HG03558 (cell line): ENCODE measurements around the gene POFUT2.

Source experiments
- ATAC-seq: cut with Tn5 transposase; IDR thresholded peaks from one replicate; pipeline ENCODE4 v1.9.1; 2021; ENCODE audit warnings: moderate number of reproducible peaks; ENCODE audit not compliant: unreplicated experiment; ENCODE audit errors: extremely low read depth

POFUT2 gene

GRCh38 chr21:45228656-45229240 is 58.9 kb downstream of the POFUT2 start:
- no peak for ATAC-seq

- ATAC-seq, result no peak
Observed at GRCh38 chr21:45228171-45228641, 59.5 kb downstream of the POFUT2 start.

DNA sequence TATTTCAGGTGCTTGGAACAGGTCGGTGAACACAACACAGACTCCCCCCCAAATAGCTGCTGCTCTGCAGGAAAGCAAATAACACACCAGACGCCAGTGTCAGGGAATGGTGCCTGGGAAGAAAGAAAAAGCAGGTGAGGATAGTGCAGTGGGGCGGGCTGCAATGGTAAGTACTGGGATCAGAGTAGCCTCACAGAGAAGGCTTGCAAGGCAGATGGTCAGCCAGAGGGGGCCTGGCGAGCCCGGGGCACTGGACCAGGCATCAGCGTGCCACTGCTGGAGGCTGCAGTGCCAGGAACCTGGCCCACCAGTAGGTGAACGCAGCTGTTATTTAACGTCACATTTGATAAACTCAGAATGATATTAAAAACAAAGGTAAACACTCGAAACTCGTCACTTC is 60.0 kb downstream of the POFUT2 start:
- ATAC-seq, result no peak

DNA sequence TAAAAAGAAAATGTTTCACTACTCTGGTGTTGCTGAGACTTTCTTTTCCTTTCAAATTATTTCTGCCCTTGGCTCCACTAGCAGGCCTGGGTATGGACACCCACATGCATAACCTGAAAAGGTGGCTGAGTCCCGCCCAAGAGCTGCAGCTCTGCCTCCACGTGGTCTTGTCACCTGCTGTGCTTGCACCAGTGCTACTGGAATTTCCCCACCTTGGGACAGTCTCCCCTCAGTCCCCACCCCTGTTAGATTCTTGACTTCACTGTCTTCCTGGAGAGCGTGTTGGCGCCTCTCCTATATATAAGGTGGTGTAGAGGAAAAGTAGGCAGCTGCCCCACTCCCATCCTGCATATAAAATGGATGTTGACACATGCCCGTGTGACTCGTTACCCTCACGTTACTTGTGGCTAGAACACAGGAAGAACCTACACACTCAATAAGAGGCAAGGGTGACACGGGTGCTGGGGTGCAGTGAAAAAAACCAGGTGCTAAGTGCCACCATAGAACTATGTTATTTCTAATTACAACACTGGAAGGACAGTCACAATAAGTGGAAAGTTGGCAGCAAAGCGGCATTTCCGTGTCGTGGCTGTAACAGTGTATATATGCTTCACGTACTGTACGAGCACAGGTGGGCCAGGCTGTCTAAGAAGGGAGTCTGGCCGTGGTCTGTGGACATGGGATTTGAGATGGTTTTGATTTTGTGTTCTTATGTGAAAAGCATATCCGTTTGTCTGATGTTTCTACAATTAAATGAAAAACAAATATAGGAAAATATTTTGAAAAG is 61.0 kb downstream of the POFUT2 start:
- no peak for ATAC-seq

DNA sequence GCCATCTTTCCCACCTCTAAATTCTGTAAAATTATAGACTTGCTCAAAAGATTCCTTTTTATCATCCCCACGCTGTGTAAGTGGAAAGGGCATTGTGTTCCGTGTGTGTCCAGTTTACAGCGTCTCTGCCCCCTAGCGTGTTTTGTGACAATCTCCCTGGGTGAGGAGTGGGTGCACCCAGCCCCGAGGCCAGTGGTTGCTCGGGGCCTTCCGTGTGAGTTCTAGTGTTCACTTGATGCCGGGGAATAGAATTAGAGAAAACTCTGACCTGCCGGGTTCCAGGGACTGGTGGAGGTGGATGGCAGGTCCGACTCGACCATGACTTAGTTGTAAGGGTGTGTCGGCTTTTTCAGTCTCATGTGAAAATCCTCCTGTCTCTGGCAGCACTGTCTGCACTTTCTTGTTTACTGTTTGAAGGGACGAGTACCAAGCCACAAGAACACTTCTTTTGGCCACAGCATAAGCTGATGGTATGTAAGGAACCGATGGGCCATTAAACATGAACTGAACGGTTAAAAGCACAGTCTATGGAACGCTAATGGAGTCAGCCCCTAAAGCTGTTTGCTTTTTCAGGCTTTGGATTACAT is 61.9 kb downstream of the POFUT2 start:
- no peak for ATAC-seq

DNA sequence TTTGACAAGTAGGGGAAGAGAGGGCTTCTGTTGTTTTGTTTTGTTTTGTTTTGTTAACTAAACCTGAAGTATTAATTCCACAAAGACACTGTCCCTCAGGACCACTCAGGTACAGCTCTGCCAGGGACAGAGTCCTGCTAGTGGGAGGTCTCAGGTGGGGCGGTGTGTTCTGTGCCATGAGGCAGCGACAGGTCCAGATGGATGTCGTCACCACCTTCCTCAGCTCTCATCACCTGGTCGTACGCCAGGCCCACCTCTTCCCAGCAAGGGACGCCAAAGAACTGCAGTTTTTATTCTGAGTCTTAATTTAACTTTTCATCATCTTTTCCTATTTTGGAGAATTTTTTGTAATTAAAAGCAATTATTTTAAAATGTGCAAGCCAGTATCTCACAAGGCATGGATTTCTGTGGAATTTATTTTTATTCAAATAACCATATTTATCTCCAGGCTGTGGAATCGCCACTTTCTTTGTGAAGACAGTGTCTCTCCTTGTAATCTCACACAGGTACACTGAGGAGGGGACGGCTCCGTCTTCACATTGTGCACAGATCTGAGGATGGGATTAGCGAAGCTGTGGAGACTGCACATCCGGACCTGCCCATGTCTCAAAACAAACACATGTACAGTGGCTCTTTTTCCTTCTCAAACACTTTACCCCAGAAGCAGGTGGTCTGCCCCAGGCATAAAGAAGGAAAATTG is 62.5 kb downstream of the POFUT2 start:
- no peak for ATAC-seq

DNA sequence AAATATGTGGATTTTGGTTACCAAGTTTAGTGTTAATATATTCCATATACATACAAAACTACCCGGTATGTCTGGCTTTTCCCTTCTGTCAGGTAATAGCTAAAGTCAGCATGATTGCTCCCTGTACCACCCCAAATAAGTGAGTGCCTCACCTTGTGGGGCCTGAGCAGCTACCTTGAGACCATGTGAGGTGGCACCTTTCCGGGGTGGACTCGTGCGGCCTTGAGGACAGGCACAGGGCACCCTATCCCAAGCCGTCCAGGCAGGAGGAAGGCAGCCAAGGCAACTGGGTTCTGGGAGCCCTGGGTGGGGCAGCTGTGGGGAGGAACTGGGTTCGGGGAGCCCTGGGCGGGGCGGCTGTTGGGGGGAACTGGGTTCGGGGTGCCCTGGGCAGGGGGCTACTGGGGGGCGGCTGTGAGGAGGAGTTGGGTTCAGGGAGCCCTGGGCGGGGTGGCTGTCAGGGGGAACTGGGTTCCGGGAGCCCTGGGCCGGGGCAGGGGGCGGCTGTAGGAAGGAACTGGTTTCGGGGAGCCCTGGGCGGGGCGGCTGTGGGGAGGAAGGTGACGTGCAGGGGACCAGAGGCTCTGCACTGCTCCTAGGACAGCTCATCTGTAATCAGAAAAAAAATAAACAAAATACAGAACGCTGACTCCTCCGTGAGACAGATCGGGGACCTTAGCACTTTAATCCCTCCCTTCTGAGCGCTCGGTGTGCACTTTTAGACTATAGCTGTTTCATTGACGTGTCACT is 63.3 kb downstream of the POFUT2 start:
- no peak for ATAC-seq

DNA sequence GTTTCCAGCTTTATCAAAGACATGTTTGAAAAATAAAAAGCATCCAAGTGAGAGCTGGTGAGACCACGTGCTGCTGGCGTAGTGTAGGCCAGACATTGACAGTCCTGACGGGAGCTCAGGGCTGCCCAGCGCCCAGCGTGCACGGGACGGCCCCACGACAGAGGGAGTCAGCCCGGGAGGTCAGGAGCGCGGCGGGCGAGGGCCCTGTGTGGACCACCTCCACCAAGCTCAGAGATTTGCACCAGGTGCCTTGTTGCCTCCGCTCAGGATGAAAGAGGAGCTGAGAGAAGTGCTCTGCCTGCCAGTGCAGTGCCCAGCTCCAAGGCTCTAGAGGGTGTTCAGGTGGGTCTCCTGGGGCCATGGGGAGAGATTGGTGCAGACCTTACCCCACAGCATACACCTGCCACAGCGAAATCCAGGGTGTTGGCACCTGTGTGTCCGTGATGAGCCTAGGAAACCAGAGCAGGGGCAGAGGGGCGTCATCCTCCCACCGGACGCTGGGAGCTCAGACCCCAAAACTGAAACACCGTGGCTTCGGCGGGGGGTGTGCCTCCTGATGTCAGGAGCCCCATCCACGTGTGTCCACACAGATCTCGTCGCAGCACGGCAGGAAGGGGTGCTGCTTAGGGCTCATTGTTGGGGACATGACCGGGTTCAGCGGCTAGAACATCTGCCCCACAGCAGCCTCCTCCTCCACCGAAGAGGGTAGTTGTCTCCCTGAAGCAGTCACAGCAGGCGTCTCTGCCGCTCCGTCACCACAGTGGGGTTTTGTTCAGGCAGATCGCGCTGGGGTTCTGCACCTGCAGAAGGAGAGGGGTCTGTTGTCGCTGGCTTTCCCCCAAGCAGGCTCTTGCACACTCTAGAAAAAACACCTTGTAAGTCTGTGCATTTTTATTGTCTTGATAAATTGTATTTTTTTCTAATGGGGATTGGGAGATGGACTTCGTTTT is 64.2 kb downstream of the POFUT2 start:
- ATAC-seq, result no peak

GRCh38 chr21:45222001-45222400 is 65.7 kb downstream of the POFUT2 start:
- ATAC-seq, result no peak

GRCh38 chr21:45220714-45221490 is 66.8 kb downstream of the POFUT2 start:
- ATAC-seq, result no peak

DNA sequence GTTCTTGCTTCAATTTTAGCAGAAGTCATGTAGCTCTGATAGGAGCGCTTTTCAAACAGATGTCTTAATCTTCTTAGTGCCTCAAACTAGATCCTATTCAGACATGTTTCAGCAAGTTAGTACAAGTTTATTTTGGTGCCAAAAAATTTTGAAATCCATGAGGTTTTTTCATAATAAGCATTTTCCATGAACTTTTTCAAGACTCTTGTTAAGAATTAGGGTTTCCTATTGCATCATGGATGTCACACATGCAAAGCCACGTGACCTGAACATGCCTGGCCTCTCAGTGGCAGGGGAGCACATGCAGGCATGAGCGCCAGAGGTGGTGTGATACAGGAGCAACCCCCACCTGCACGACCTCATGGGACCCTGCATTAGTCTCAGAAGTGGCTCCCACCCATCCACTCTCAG is 67.6 kb downstream of the POFUT2 start:
- ATAC-seq, result no peak

DNA sequence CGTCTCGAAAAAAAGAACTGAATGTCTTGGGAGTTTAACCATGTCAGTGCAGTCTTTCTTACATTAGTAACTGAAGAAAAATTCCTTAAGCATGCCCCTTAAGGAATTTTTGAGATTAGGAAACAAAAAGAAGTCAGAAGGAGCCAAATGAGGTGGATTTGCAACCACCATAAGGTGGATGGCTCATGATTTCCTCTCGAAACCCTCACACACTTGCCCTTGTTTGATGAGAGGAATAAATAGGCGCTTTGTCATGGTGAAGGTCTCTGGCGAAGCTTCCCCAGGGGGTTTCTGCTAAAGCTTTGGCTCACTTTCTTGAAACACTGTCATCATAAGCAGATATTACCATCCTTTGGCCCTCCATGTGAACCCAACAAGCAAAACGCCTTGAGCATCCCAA is 68.2 kb downstream of the POFUT2 start:
- ATAC-seq, result no peak

DNA sequence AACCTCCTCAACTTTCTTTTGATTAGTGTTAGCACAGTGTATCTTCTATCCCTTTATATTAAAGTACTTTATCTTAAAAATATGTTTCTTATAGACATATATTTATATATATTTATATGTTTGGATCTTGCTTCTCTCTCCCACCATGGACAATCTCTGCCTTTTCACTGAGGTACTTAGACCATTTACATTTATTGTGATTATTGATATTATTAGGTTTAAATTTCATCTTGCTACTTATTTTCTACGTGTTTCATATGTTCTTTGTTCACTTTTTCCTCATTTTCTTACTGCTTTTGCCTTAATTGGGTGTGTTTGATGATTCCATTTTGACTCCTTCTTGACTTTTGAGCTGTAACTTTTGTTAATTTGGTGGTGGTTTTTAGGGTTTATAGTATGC is 70.7 kb downstream of the POFUT2 start:
- ATAC-seq, result no peak

GRCh38 chr21:45215213-45215612 is 72.5 kb downstream of the POFUT2 start:
- ATAC-seq, result no peak
